Stimulated activated CD8-positive, alpha-beta memory T cell treated with anti-CD3 and anti-CD28 coated beads, Interleukin-15, amount 100 ng/mL, for 48 hours (primary cell): ENCODE measurements around the gene NTM.

Experiments
- DNase-seq, 2 donors: peaks; one replicate each; pipeline ENCODE4 v3.0.0-alpha.2; 2020; ENCODE audit warnings: low read depth in 2 of 2

Gene NTM

GRCh38 chr11:132072044-132072857 is 701.8 kb downstream of the NTM start:
- DNase-seq, result no peak

DNA sequence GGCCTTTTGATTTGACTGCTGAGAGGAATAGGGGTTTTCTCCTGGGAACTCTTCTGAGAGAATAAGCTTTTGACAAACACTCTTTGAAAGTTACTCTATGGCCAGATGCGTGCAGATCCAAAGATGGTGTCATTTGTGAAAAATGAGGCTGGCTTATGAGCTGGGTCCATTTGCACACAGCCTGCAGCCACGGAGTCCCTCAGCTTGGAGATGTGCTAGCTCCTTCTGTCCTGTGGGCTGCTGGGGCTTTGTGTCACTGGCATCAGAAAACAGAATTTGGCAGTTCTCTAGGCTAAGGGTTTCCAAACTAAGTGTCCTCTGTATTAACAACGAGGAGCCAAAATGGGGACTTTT is 702.4 kb downstream of the NTM start:
- DNase-seq, result no peak

DNA sequence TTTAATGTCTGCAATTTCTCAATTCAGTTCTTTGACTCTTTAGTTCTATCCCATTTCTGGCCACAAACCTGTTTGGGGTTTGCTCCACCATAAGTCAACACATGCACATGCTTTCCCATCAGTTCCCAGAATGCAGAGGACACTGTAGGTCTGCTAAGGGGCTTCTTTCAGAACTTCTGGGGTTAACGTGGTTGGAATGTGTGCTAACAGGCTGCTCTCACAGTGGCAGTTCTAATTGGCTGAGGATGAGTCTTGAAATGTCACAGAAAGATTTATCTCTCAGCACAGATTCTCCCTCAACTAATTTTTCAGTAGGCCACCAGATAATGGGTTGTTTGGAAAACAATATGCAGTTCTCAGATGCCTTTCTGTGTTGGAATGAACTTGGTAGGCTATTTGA is 703.4 kb downstream of the NTM start:
- no peak for DNase-seq

DNA sequence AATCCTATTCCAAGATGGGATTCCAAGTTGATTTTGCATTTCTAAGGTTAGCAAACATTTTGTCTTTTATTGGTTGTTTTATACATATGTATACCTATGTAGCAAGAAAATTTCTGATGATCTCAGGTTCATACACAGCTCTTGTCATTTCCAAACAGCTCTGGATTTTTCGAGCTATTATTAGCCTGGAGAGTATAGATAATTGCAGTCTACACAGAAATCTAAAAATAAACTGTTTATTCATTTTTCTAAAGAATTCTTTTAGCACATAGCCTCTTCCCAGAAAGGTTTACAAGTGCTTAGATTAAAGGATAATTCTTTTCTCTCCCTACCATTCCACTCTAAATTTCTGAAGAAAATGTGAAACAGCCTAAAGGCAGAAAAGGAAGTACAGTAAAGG is 705.0 kb downstream of the NTM start:
- DNase-seq, result no peak

DNA sequence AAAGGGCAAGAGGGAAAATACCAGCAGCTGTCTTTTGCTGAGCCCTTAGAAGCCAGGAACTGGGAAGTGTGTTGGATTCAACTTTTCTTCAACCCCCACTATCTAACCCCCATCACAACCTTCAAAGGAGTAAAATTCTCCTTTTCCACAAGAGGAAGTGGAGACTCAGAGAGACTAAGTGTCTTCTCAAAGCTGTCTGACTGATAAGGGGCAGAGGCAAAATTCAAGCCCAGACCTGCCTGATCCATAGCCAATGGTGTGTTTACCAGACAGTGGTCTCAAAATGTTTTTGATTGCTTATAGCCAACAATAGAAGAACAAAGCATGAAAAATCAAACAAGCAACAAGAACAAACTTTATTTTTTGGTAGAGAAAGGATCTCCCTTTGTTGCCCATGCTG is 707.0 kb downstream of the NTM start:
- DNase-seq, result no peak

- DNase-seq, result no peak
Measured at GRCh38 chr11:132078264-132079076, 708.1 kb downstream of the NTM start.

DNA sequence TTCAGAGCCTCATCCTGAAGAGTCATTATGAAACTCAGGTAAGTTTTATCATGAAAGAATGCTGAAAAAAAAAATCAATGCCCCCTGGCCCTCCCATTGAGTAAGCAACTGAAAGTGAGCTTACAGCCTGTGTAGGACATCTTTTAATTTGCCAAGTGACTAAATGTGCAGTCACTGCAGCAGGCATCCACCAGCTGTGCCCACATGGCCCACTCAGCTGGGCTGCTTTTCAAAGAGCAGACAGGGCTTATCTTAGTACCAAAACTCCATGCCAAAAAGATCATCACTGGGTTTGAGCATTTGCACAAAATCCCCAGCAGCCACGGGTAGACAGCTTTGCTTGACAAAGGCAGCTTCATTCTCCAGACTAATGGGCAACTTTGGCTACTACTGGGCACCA is 709.7 kb downstream of the NTM start:
- DNase-seq, result no peak

DNA sequence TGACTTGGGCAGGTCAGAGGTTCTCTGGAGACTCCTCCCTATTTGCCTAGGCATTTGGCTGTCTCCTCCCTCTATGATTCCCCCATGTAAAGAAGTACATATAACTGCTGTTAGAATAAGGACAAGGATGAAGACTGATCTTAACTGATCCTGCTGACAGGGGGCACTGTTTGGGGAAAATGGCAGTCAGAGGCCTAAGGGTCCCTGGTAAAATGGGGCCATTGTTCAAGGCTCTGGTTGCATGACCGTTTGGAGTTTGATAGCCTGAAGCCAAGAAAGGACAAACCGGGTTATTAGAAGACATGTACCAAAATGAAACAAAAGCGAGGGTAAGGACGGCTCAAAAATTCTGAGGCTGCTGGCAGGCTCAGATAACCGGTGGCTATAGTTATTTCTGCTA is 712.2 kb downstream of the NTM start:
- no peak for DNase-seq

GRCh38 chr11:132084433-132084832 is 714.0 kb downstream of the NTM start:
- DNase-seq, result no peak

DNA sequence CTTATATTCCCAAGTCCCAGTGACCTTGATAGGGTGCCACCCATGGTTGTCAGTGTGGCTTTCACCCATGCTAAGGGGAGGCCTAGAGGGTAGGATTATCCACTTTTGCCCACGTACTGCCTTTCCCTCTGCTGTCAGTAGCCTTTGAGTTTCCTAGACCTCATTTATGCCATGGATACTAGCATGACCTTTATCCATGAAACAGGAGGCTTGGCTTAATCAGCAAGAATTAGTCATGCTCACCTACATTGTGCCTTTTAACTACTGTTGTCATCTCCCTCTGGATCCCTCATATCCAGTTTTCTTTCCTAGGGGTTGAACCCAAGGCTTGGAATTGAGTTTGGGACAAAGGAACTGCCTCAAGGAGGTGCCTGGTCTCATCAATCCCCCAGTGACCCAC is 716.7 kb downstream of the NTM start:
- no peak for DNase-seq

GRCh38 chr11:132088551-132088950 is 718.1 kb downstream of the NTM start:
- no peak for DNase-seq

GRCh38 chr11:132093536-132094259 is 723.3 kb downstream of the NTM start:
- DNase-seq, result no peak

DNA sequence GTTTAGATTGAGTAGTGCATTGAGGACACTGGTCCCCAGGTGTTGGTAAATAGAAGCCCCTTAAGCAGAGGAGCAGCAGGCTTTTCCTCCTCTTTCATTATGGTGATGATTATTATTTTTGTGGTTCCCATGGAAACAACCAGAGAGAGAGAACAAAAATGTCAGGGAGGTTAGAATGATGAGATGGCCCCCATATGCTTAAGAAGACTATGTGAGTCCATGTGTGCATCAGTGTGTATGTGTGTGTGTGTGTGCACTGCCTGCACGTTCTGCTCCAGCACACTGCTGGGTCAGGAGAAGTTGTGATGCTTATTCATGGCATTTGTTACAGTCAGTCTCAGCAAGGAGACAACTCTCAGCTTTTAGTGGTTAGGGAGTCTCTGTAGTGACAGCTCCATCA is 724.2 kb downstream of the NTM start:
- DNase-seq, result no peak

DNA sequence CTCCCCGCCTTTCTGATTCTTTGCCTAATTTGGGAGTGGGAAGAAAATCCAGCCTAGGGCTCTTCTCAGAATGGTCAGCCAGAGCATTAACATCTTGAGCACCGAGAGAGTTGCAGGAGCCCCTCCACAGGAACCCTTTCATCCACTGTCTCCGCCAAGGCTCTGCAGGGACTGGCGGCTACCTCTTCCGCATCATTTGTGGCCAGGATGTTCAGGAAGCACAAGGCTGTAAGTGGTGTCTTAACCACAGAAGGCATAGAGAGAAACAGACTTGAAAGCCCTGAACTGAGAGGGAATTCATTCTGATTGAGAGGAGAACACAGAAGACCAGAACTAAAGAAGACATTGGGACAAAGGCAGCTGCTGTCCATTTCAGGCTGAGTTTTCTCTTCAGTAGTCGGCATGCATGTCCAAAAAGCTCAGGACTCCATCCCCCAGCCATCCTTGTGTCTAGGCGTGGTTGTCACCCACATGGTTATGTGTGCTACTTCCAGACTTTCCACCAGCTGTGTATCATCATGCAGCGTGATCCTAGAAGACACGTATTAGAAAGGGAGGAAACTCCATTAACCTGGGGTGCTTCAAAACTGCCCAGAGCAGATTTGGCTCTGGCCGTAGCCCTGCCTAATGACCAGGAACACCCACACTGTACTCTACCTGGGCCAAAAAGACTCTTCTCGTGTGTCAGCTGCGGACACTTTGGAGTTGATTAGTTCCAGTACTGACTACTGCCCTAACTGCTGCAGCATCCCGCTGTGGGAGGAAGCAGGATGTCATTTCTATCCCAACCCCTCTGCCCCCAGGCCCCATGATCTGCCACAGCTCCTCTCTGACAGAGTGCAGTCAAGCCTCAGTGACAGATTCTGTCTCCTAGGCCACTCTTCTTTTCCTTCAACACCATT is 725.1 kb downstream of the NTM start:
- DNase-seq, result no peak

GRCh38 chr11:132096132-132096825 is 725.9 kb downstream of the NTM start:
- no peak for DNase-seq

GRCh38 chr11:132099692-132100091 is 729.3 kb downstream of the NTM start:
- DNase-seq, result no peak

GRCh38 chr11:132100583-132100982 is 730.2 kb downstream of the NTM start:
- DNase-seq, result no peak

DNA sequence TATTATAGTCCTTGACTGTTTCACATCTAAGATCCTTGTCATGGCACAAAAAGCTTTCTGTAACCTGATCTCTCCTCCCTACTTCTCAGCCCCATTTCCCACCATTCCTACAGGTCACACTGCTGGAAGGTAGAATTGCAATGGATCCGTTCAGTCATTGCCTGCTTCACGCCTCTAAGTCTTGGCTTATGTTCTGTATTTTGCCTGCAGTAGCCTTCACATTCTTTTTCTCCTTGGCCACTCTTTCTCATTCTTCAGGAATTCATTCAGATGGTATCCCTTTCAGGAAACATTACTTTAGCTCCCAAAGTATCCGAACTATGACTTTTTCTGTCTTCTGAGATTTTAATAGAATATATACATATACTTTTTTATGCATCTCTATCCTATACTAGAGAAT is 731.5 kb downstream of the NTM start:
- DNase-seq, result no peak

DNA sequence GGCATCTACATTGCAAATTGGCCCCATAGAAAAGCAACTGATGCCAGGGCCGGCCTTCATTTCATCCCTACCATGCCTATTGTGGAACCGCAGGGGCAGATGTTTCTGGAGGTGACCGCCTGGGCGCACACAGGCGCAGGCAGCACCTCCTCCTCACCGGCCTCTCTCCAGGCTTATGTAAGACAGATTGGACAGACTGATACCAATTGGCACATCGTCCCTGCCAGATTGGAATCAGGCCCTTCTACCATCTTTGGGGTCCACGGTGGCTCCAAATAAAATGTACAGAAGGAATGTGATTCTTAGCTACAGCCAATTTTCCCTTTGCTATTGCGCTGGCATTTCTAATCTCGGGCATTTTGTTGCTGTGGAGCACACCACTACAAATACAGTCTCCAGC is 732.6 kb downstream of the NTM start:
- no peak for DNase-seq

GRCh38 chr11:132106096-132106982 is 735.9 kb downstream of the NTM start:
- no peak for DNase-seq
